AG20443 (cell line): ENCODE data around the gene ASXL2.
"Not testable (repeated sequence)": the region's sequence is repeated elsewhere in the genome, so short reads cannot be mapped to it uniquely, and the experiment has no call there.

Experiments
- DNase-seq: peaks from one replicate; pipeline ENCODE4 v3.0.0; 2012; ENCODE audit warnings: low spot score, mixed read lengths

ASXL2 gene

DNA sequence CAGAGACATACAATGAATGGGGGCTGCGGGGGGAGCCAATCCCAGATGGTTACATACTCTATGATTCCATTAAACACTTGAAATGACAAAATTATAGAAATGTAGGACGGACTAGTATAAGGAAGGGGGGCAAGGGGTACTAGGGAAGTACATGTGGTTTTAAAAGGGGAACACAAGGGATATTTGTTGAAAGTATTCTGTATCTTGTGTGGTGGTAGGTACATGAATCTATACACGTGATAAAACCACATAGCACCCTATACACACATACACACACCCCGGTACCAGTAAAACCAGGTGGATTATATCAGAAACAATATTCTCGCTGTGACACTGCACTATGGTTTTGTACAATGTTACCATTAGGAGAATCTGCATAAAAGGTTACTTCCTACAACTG is 45.4 kb downstream of the ASXL2 start:
- no peak for DNase-seq

GRCh38 chr2:25831746-25832449 is 46.4 kb downstream of the ASXL2 start:
- no peak for DNase-seq

GRCh38 chr2:25829828-25830227 is 48.5 kb downstream of the ASXL2 start:
- no peak for DNase-seq

- DNase-seq, result no peak
Observed at GRCh38 chr2:25829377-25829704, 48.9 kb downstream of the ASXL2 start.

GRCh38 chr2:25828532-25829376 is 49.5 kb downstream of the ASXL2 start:
- DNase-seq, result not testable (repeated sequence)

- no peak for DNase-seq
Observed at GRCh38 chr2:25825238-25825637, 53.0 kb downstream of the ASXL2 start.

DNA sequence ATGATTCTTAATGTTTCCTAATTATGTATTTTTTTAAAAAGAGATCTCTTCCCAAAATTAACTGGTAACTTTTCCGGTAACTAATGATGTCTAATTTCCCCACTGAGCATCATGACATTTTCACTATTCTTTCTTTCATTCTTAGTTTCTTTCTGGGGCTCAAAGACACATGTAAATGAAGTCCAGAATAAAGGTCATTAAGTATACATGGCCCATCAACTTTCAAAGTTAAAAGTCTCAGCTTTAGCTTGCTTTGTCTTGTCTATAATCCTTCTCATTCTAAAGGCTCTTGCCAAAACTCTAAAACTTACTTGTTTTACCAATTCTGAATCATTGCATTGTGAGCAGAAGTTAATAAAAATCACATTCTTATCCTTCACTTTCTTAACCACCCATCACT is 53.6 kb downstream of the ASXL2 start:
- DNase-seq, result no peak

GRCh38 chr2:25824216-25824615 is 54.1 kb downstream of the ASXL2 start:
- DNase-seq, result no peak

DNA sequence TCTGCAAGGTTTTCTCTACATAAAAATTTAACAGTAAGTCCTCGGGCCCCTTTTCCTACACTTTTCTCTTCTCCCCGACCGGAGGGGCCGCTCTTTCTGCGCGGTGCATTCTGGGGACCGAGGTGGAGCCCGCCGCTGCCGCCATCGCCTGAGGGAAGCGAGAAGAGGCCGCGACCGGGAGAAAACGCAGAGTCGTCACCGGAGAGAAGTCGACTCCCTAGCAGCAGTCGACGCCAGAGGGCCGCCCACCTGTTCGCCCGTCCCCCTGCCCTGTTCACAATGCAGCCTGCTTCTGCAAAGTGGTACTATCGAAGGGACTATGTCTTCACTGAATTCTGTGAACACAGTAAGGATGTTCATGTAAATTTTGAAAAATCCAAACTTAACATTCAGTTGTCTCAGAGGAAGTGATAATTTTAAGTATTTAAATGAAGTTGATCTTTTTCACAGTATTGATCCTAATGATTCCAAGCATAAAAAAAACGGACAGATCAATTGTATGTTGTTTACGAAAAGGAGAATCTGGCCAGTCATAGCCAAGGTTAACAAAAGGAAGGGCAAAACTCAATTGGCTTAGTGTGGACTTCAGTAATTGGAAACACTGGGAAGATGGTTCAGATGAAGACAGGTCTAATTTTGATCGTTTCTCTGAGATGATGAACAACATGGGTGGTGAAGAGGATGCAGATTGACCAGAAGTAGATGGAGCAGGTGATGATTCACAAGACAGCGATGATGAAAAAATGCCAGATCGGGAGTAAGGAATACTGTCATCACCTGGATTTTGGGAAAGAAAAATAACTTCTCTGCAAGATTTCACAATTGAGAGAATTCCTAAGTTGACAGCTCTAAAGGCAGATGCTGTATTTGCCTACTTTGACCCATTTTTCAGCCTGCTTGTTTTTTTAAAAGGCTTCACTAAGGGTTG is 55.8 kb downstream of the ASXL2 start:
- no peak for DNase-seq

- no peak for DNase-seq
Observed at GRCh38 chr2:25821225-25822056, 56.8 kb downstream of the ASXL2 start.

- no peak for DNase-seq
Observed at GRCh38 chr2:25819597-25820039, 58.7 kb downstream of the ASXL2 start.

DNA sequence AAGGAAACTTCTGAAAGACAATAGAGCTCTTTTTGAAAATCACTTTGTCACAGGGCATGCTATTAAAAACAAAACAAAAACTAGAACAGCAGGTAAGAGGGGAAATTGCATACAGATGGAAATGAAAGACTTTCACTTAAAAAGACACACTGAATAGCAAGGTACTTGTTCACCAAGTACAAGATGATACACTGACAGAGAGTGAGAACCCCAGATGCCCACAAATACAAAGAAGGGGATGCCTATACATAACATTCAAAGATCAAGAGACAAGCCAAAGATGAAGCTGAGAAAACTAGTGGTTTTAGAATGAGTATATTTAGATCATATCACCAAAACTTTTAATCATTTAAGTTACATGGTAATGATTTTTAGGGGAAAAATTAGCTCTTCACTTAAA is 60.7 kb downstream of the ASXL2 start:
- no peak for DNase-seq

GRCh38 chr2:25817006-25817405 is 61.3 kb downstream of the ASXL2 start:
- no peak for DNase-seq

- DNase-seq, result no peak
Observed at GRCh38 chr2:25816249-25816648, 62.0 kb downstream of the ASXL2 start.

DNA sequence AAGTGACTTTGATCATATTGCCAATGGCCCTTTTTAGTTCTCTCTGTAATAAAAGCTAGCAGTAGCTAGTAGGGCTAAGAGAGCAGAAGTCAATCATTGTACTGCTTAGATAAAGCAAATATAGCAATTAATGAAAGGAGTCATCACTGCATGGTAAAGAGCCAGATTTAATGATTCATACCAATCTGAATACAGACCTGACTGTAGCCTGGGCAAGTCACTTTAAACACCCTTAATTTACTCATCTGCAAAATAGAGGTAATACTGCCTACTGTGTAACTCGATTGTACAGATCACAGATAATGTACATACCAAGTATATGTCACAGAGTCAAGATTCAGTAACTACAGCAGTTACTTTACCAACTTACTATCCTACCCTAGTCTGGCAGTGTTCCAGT is 63.6 kb downstream of the ASXL2 start:
- peak; percentile 8 for DNase-seq

DNA sequence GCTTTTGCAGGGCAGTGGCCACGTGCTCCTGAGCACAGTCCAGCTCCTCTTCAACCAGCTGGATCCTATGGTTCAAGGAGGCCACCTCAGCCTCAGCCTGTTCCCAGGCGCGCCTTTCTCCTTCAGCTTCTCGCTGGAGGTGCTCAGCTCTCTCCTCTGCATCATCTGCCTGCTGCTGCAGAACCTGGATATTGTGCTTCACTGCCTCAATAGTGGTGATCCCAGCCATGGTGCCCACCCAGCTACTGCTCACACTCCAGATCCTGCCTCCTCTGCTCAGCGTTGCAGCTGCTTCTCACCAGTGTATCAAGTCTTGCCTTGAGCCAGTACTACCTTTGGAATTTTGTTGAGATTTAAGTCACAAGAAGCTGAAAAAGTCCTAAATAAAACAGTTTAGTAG is 67.9 kb downstream of the ASXL2 start:
- no peak for DNase-seq

- no peak for DNase-seq
Observed at GRCh38 chr2:25809646-25810045, 68.6 kb downstream of the ASXL2 start.

GRCh38 chr2:25808006-25808383 is 70.3 kb downstream of the ASXL2 start:
- DNase-seq, result peak; percentile 50

DNA sequence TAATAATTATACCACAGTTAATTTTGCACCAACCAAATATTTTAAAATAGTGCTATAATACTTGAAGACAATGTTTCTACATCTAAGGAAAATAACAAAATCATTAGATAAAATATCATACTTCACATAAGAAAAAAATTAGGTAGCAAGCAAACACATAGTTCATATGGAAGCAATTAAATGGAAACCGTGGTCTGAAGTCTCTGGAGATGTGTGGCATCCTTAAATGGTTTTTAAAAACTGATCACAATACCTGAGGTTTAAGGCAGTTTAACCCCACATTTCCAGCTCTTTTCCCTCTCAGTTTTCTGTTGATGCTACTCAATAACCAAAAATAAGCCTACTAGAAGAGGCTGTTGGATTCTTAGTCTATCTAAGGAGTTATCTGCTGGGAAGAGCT is 71.3 kb downstream of the ASXL2 start:
- DNase-seq, result no peak

DNA sequence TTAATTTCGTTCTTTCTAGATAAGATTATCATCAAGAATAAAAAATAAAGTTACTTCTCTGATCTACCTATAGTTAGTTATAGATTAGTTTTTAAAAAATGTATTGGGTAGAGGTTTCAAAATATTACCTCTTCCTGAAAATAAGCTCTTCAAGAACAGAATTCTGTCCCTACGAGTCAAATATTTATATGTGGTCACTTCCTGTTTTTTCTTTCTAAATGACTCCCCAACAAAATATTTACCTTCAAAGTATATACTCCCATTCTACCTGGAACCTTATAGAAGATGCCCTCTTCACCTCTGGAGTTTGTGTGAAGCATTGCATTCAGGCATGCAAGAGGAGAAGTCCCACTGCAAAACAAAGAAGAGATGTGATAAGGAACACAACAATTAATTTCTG is 72.3 kb downstream of the ASXL2 start:
- no peak for DNase-seq

GRCh38 chr2:25804338-25804737 is 73.9 kb downstream of the ASXL2 start:
- no peak for DNase-seq

GRCh38 chr2:25799301-25799700 is 79.0 kb downstream of the ASXL2 start:
- DNase-seq, result no peak
